HG02852 (cell line): ENCODE results near the gene ZNRF2.

Source experiments
- ATAC-seq: cut with Tn5 transposase; IDR thresholded peaks from one replicate; pipeline ENCODE4 v1.9.1; 2021; ENCODE audit warnings: mild to moderate bottlenecking, moderate library complexity; ENCODE audit not compliant: unreplicated experiment

ZNRF2 gene

GRCh38 chr7:30403477-30403876, 119.1 kb downstream of the ZNRF2 start:
- no peak for ATAC-seq

- ATAC-seq, result no peak
These were observed 120.8 kb downstream of the ZNRF2 start for GRCh38 chr7:30405179-30405578.

- ATAC-seq, result no peak
These were observed 122.4 kb downstream of the ZNRF2 start for GRCh38 chr7:30406664-30407425.

GRCh38 chr7:30411173-30411572, 126.8 kb downstream of the ZNRF2 start:
- ATAC-seq, result no peak

GRCh38 chr7:30411897-30412296, 127.5 kb downstream of the ZNRF2 start:
- ATAC-seq, result no peak

- ATAC-seq, result no peak
These were observed 128.5 kb downstream of the ZNRF2 start for GRCh38 chr7:30412782-30413504.

GRCh38 chr7:30413864-30414263, 129.5 kb downstream of the ZNRF2 start:
- no peak for ATAC-seq
